ENCODE data around the gene SPX. TPM values are rescaled to one million over a fixed set of nuclear protein-coding genes. Genes with fewer than 3 reads are reported as not detected.

SPX gene
- total RNA-seq, 1 donor from 2014 or later, result 0.18 TPM

DNA sequence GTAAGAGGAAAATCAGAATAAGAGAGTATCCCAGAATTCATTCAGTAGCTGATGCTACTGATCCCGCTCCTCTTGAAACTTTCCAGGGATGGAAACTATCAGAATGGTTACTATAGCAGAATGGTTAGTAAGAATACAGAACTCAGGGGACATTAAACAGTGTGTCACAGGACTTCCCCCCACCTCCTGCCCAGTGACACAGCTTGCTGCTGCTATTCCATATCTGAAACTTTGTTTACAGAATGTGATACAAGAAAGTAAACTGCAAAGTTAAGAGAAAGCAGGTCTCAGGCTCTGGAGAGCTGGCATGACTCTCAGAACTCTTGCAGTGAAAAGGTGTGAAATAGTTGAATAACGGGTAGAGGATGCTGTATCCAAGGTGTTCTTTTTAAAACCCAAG is 3.4 kb downstream of the SPX start:
- peaks cover under 1% of the 10 kb centered on the region for H3K27me3 Mint-ChIP-seq (ENCODE audit: unreplicated experiment)

DNA sequence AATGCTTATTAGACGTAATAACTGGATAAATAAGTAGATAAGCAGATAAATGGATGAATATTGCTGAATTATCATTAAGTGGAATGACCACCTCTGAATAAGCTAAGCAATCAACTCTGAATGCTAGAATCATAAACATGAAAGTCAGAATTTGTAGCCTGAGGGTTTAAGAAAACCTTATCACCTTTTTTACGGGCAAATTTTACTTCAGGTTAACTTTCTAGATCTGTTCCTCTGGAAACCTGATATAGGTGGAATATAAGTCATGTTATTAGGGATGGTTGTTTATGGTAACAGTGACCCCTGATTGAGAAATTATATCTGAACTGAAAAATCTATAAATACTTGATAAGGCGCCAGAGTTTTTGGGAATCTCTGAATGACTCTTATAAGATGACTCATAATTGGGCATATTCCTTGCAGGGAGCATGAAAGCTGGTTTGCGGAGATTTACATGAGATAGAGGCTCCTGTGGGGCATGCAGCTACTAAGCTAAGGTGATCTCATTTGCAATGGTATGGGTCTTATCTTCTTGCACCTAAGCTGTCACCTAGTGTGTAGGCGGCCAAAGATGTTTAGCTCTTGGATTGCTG is 12.1 kb downstream of the SPX start:
- DNase-seq (ENCODE audit: low spot score), result no peak
- Mint-ChIP-seq H3K4me1 (ENCODE audit: unreplicated experiment) (no peaks in the 10 kb centered on the region), H3K4me3 (ENCODE audit: unreplicated experiment) (no peak overlapping the region), H3K36me3 (ENCODE audit: low read depth, unreplicated experiment) (no peaks in the 10 kb centered on the region), H3K27ac (ENCODE audit: unreplicated experiment) (no peak overlapping the region), H3K9me3 (ENCODE audit: unreplicated experiment) (no peaks in the 10 kb centered on the region), H3K27me3 (ENCODE audit: unreplicated experiment) (no peaks in the 10 kb centered on the region)
- TF ChIP-seq, protein P1, sequence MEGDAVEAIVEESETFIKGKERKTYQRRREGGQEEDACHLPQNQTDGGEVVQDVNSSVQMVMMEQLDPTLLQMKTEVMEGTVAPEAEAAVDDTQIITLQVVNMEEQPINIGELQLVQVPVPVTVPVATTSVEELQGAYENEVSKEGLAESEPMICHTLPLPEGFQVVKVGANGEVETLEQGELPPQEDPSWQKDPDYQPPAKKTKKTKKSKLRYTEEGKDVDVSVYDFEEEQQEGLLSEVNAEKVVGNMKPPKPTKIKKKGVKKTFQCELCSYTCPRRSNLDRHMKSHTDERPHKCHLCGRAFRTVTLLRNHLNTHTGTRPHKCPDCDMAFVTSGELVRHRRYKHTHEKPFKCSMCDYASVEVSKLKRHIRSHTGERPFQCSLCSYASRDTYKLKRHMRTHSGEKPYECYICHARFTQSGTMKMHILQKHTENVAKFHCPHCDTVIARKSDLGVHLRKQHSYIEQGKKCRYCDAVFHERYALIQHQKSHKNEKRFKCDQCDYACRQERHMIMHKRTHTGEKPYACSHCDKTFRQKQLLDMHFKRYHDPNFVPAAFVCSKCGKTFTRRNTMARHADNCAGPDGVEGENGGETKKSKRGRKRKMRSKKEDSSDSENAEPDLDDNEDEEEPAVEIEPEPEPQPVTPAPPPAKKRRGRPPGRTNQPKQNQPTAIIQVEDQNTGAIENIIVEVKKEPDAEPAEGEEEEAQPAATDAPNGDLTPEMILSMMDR (IDR thresholded peaks at IDR 0.05; ENCODE audit: unreplicated experiment), result no peak

More for the DNA sequence above, 3.4 kb downstream of the SPX start:
- no peaks in the 10 kb centered on the region for H3K36me3 Mint-ChIP-seq (ENCODE audit: low read depth, unreplicated experiment)
- no peaks in the 10 kb centered on the region for H3K4me1 Mint-ChIP-seq (ENCODE audit: unreplicated experiment)
- DNase-seq (ENCODE audit: low spot score), result no peak
- H3K27ac Mint-ChIP-seq (ENCODE audit: unreplicated experiment), result no peak overlapping the region
- H3K9me3 Mint-ChIP-seq (ENCODE audit: unreplicated experiment), result no peaks in the 10 kb centered on the region
- no peak overlapping the region for H3K4me3 Mint-ChIP-seq (ENCODE audit: unreplicated experiment)
- TF ChIP-seq, protein P1 (IDR thresholded peaks at IDR 0.05; ENCODE audit: unreplicated experiment), result no peak

DNA sequence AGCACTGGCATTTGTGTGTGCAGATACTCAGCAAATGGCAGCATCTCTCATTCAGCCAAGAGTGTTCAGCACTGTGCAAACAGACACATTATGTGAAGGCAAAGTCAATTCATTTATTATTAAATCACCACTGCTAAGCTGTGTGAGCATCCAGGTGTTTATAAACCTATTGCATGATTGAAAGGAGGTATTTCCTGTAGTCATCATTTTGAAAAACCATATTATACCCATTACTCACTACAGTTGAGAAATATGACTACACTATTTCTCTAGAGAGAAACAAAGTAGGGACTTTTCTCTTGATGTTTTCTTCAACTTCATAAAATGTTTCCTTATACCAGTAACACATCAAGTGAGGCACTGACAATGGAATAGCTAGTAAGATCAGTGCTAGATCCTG is 13.7 kb downstream of the SPX start:
- Mint-ChIP-seq H3K27me3 (ENCODE audit: unreplicated experiment) (no peaks in the 10 kb centered on the region), H3K4me3 (ENCODE audit: unreplicated experiment) (no peak overlapping the region), H3K27ac (ENCODE audit: unreplicated experiment) (no peak overlapping the region), H3K36me3 (ENCODE audit: low read depth, unreplicated experiment) (no peaks in the 10 kb centered on the region), H3K4me1 (ENCODE audit: unreplicated experiment) (no peaks in the 10 kb centered on the region), H3K9me3 (ENCODE audit: unreplicated experiment) (no peaks in the 10 kb centered on the region)
- TF ChIP-seq, protein P1 (IDR thresholded peaks at IDR 0.05; ENCODE audit: unreplicated experiment), result no peak
- no peak for DNase-seq (ENCODE audit: low spot score)

DNA sequence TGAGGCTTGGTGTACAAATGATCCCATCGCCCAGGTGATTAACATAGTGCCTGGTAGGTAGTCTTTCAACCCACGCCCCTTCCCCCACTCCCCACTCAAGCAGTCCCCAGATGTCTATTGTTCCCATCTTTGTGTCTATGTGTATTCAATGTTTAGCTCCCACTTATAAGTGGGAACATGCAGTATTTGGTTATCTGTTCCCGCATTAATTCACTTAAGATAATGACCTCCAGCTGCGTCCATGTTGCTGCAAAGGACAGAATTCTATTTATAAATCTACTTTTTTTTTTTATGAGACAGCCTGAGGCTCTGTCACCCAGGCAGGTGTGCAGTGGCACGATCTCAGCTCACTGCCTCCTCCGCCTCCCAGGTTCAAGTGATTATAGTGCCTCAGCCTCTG is 15.7 kb downstream of the SPX start:
- no peak for DNase-seq (ENCODE audit: low spot score)
- TF ChIP-seq, protein P1 (IDR thresholded peaks at IDR 0.05; ENCODE audit: unreplicated experiment), result no peak
- Mint-ChIP-seq H3K9me3 (ENCODE audit: unreplicated experiment) (no peaks in the 10 kb centered on the region), H3K4me1 (ENCODE audit: unreplicated experiment) (no peaks in the 10 kb centered on the region), H3K27me3 (ENCODE audit: unreplicated experiment) (no peaks in the 10 kb centered on the region), H3K27ac (ENCODE audit: unreplicated experiment) (no peak overlapping the region), H3K36me3 (ENCODE audit: low read depth, unreplicated experiment) (no peaks in the 10 kb centered on the region), H3K4me3 (ENCODE audit: unreplicated experiment) (no peak overlapping the region)

DNA sequence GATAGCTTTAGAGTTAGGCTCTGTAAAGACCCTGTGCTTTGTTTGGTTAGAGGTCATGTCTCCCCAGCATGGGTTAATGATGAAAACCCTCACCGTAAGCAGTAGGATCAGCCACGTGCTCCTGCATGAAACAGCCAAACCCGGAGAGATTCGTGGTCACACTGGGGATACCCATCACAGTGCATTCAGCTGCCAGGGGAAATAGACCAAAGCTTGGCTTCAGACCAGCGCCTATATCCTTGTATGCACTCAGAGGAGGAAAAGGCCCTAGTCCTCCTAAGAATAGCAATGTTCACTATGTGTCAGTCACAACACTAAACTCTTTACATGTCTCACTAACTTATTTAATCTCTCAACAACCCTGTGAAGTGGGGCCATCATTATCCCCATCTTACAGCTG is 16.3 kb downstream of the SPX start:
- TF ChIP-seq, protein P1 (IDR thresholded peaks at IDR 0.05; ENCODE audit: unreplicated experiment), result no peak
- no peak overlapping the region for H3K4me3 Mint-ChIP-seq (ENCODE audit: unreplicated experiment)
- H3K4me1 Mint-ChIP-seq (ENCODE audit: unreplicated experiment), result no peaks in the 10 kb centered on the region
- no peaks in the 10 kb centered on the region for H3K9me3 Mint-ChIP-seq (ENCODE audit: unreplicated experiment)
- H3K27me3 Mint-ChIP-seq (ENCODE audit: unreplicated experiment), result no peaks in the 10 kb centered on the region
- DNase-seq (ENCODE audit: low spot score), result no peak
- no peaks in the 10 kb centered on the region for H3K36me3 Mint-ChIP-seq (ENCODE audit: low read depth, unreplicated experiment)
- no peak overlapping the region for H3K27ac Mint-ChIP-seq (ENCODE audit: unreplicated experiment)
